Ovary (tissue), 9 donors: ENCODE data around the gene PIK3C2G. TPM values are rescaled to one million over a fixed set of nuclear protein-coding genes. Genes with fewer than 3 reads are reported as not detected.

Experiments used
- DNase-seq, 5 donors: peaks; one replicate each; pipeline ENCODE4 v3.0.0-alpha.2; 2019 to 2020
- H3K27ac ChIP-seq, 2 donors: fragments of 200-600 bp; one replicate each; pipeline versions ENCODE4 v1.5.1 to v1.8.0; 2019 to 2022
- H3K27me3 ChIP-seq: fragments of 200-600 bp; one replicate; pipeline ENCODE4 v1.8.0; 2022
- H3K36me3 ChIP-seq: fragments of 200-600 bp; sonication (generic); one replicate; pipeline ENCODE4 v1.5.1; 2019
- H3K4me1 ChIP-seq: one replicate; pipeline ENCODE4 v1.8.1; 2013; ENCODE audit warnings: mild to moderate bottlenecking, moderate library complexity; ENCODE audit not compliant: insufficient read depth
- H3K4me3 ChIP-seq: fragments of 200-600 bp; sonication (generic); one replicate; pipeline ENCODE4 v1.5.1; 2017
- H3K9me3 ChIP-seq, 2 donors: fragments of 200-600 bp in 1 of 2; sonication (generic) in 1 of 2; one replicate each; pipeline versions ENCODE4 v1.5.1 to v1.8.1; 2013 to 2019; ENCODE audit warnings: mild to moderate bottlenecking in 1 of 2, moderate library complexity in 1 of 2
- EP300 ChIP-seq: sonication (generic); formaldehyde crosslinking; IDR thresholded peaks from one replicate; pipeline ENCODE4 v1.6.1; 2017; ENCODE audit warnings: antibody characterized with exemption
- POLR2A ChIP-seq: fragments of 450-650 bp; IDR thresholded peaks from one replicate; pipeline ENCODE4 v1.6.1; 2017; ENCODE audit warnings: antibody characterized with exemption, mild to moderate bottlenecking, moderate library complexity
- WGBS, 3 donors: extraction: QIAGEN DNeasy Blood & Tissue Kit in 1 of 3; methylation state at CpG; one replicate each; pipeline versions ENCODE4 v1.1.5 to v1.1.7; 2013 to 2017; 5-methylcytosine and 5-hydroxymethylcytosine counted together
- intact Hi-C, 4 donors: fragments of 100-400 bp; cut with DNase I; formaldehyde crosslinking; loops; one replicate each; pipeline versions ENCODE4 v1.11.0 to v1.15.1; 2022 to 2023
- polyA plus RNA-seq, 2 donors: library from polyadenylated mRNA; stranded (reverse); fragments of 200-250 nt in 1 of 2; fragments of 350-450 nt in 1 of 2; fragmentation: Illumina TruSeq in 1 of 2; extraction: RNeasy Lipid Tissue Mini Kit (QIAGEN cat#74804) in 1 of 2; gene quantifications; one replicate each; pipeline ENCODE4 v1.2.3, GENCODE V29; 2013 to 2014
- total RNA-seq, 7 donors: library from RNA; depleted of rRNA in 2 of 7; stranded (reverse); fragments of >200 nt in 2 of 7; fragmentation: NEBNext Ultra II Directional in 3 of 7; extraction: Animal tissue kit (Norgen Biotek cat#: 25700) in 3 of 7; gene quantifications; one replicate each; pipeline versions ENCODE4 v1.1.0 to v1.2.4, GENCODE V29; 2016 to 2023
- TF ChIP-seq, protein P1 (sequence below), 3 donors: fragments of 450-650 bp in 2 of 3; fragments of 200-600 bp in 1 of 3; IDR thresholded peaks; one replicate each; pipeline versions ENCODE4 v1.5.1 to v1.8.0; 2016 to 2022; ENCODE audit warnings: antibody characterized with exemption in 3 of 3, mild to moderate bottlenecking in 1 of 3
- donor health status: DM: no; HTN: no; CAD: no; lungs with moderate emphysema.
- donor health status: DM: no; HTN: no; CAD: no.
- donor health status: Bipolar disorder and iron deficiency.
- donor health status: DM: yes; HTN: yes; CAD: no.
- donor health status: DM: no; HTN: no; CAD: no.
- donor health status: DM: yes; HTN: yes; CAD: no.

Gene PIK3C2G
- total and polyA plus RNA-seq, 9 donors, result 0.02 to 1.6 (median 0.07) TPM; not detected in 4

DNA sequence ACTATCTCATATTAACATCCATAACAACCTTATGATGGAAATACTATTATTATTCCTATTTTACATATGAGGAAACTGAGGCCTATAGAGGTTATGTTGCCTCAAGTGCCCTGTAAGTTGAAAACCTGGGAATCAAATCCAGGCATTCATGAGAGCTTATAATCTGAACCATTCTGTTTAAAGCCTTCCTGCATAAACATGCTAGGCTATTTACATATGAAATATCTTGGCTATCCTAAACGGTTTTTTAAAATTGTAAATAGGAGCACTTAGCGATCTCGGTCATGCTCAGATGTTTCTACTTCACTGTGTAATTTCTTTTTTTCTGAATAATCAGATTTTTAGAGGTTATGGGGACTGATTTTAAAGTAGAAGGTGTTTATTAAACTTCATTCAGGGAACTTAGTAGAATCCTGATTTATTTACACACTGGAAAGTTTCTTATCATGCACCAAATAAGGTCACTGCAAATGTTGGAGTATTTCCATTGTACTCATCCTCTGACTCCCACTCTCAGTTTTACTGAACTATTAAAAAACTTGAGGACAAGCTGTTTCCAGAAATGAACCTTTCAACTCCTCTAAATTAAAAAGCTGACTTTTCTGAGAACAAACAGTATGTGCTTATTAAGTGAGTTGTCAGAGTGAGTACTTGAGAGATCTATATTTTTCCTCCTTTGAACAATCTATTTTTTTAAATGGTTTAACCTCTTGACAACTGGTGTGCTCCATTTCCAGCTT lies 141.7 kb downstream of the PIK3C2G start:
- Histone ChIP-seq H3K9me3 (no peaks in the 10 kb centered on the region), H3K4me3 (no peak overlapping the region), H3K27ac (no peak overlapping the region), H3K27me3 (no peaks in the 10 kb centered on the region), H3K36me3 (no peaks in the 10 kb centered on the region), H3K4me1 (peaks cover 1% of the 10 kb centered on the region)
- TF ChIP-seq, protein P1, sequence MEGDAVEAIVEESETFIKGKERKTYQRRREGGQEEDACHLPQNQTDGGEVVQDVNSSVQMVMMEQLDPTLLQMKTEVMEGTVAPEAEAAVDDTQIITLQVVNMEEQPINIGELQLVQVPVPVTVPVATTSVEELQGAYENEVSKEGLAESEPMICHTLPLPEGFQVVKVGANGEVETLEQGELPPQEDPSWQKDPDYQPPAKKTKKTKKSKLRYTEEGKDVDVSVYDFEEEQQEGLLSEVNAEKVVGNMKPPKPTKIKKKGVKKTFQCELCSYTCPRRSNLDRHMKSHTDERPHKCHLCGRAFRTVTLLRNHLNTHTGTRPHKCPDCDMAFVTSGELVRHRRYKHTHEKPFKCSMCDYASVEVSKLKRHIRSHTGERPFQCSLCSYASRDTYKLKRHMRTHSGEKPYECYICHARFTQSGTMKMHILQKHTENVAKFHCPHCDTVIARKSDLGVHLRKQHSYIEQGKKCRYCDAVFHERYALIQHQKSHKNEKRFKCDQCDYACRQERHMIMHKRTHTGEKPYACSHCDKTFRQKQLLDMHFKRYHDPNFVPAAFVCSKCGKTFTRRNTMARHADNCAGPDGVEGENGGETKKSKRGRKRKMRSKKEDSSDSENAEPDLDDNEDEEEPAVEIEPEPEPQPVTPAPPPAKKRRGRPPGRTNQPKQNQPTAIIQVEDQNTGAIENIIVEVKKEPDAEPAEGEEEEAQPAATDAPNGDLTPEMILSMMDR (IDR thresholded peaks at IDR 0.05), result no peak
- TF ChIP-seq POLR2A (no peak), EP300 (no peak)
- intact Hi-C loops, result no loop called here
- 9 to 21% (median 20%) methylated on average over 3 of the region's 3 CpGs for WGBS, 3 donors
- DNase-seq, result no peak

DNA sequence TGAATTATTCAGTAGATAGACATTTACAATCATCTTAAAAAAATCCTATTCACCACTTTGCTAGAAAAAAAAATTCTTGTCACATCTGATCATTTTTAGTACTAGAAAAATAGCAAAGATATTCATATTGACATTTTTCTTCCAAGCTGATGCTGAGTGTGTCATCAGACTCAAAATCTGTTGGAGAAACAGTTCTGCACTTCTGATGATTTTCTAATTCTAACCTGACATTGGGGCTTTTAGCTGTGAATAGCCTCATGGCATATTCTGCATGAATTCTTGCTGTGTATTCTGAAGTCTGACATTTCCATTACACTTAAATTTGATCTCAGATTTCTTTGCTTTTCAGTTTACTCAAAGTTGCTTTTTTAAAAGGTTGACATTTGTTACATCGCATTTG lies 150.1 kb downstream of the PIK3C2G start:
- TF ChIP-seq EP300 (no peak), POLR2A (no peak)
- TF ChIP-seq, protein P1 (IDR thresholded peaks at IDR 0.05), result no peak
- Histone ChIP-seq H3K27me3 (no peaks in the 10 kb centered on the region), H3K4me1 (no peaks in the 10 kb centered on the region), H3K27ac (no peak overlapping the region), H3K4me3 (no peak overlapping the region), H3K9me3 (no peaks in the 10 kb centered on the region), H3K36me3 (no peaks in the 10 kb centered on the region)
- intact Hi-C loops, result no loop called here
- WGBS, 3 donors, result 81 to 93% (median 87%) methylated on average over 1 of the region's 1 CpG
- no peak for DNase-seq

DNA sequence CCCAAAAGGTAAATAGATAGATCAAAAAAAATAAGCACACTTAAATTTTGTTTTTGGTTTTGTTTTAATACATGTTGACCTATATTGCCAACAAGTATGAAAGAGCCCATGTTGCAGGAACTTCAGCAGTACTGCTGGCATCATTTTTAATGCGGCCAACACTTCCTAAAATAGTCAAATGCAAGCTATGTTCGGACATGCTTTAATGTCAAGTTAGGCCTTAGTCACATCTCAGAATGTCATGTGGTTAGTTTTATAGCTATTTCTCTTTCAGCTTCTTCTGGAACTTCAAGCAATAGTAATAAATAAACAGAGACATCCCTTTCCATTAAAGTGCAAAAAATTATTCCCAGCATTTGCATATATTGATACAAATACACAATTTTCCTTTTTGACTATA lies 153.4 kb downstream of the PIK3C2G start:
- Histone ChIP-seq H3K27ac (no peak overlapping the region), H3K4me3 (no peak overlapping the region), H3K9me3 (no peaks in the 10 kb centered on the region), H3K27me3 (no peaks in the 10 kb centered on the region), H3K36me3 (no peaks in the 10 kb centered on the region), H3K4me1 (no peaks in the 10 kb centered on the region)
- 83 to 94% (median 85%) methylated on average over 2 of the region's 2 CpGs for WGBS, 3 donors
- no peak for DNase-seq
- intact Hi-C loops, result no loop called here
- TF ChIP-seq EP300 (no peak), POLR2A (no peak)
- TF ChIP-seq, protein P1 (IDR thresholded peaks at IDR 0.05), result no peak

DNA sequence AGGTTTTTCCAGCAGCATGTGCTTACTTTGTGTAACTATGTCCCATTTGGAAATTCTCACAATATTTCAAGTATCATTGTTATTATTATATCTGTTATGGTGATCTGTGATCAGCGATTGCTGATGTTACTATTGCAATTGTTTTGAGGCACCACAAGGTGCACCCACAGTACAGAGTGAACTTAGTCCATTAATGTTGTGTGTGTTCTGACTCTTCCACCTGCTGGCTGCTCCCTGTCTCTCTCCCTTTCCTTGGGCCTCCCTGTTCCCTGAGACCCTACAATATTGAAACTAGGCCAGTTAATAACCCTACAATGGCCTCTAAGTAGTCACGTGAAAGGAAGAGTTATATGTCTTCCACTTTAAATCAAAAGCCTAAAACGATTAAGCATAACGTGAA lies 153.9 kb downstream of the PIK3C2G start:
- intact Hi-C loops, result no loop called here
- Histone ChIP-seq H3K4me3 (no peak overlapping the region), H3K36me3 (no peaks in the 10 kb centered on the region), H3K4me1 (no peaks in the 10 kb centered on the region), H3K9me3 (no peaks in the 10 kb centered on the region), H3K27me3 (no peaks in the 10 kb centered on the region), H3K27ac (no peak overlapping the region)
- 62 to 78% (median 72%) methylated on average over 4 of the region's 4 CpGs for WGBS, 3 donors
- no peak for DNase-seq
- no peak for TF ChIP-seq EP300
- TF ChIP-seq, protein P1 (IDR thresholded peaks at IDR 0.05), result no peak
- no peak for TF ChIP-seq POLR2A
